G401 (cell line): Measurements from ENCODE around the gene ATXN7. TPM values are rescaled to one million over a fixed set of nuclear protein-coding genes. Genes with fewer than 3 reads are reported as not detected.

Experiments
- DNase-seq: peaks from one replicate; pipeline ENCODE4 v3.0.0-alpha.2; 2015; ENCODE audit warnings: low spot score
- in situ Hi-C: cut with HindIII; loops from 2 replicates; pipeline ENCODE4 v1.10.0; 2016; ENCODE audit warnings: low sequenced_read_pairs, mixed read lengths
- total RNA-seq: library from RNA; depleted of rRNA; stranded (reverse); fragments of >200 nt; shearing (Covaris generic); gene quantifications from 2 replicates; pipeline ENCODE4 v1.2.3, GENCODE V29; 2014

The ATXN7 gene
- total RNA-seq, 1 experiment from 2014 or later, result 5.8 TPM

DNA sequence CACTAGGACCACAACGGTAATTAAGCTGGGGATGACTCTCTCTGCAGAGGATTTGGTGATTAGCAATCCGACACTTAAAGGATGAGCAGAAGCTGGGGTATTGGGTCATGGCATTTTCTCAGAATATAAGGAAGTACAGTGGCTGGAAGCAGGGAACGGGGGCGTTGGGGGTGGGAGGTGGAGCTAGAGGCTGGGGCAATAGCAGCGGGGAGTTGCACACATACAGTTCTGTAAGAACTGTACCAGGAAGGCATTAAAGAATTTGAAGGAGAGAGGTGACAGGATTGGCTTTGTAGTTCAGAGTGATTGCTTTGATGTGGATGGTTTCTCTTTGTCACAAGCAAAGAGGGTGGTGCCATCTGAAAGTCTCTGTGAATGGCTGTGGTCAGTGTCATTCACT, 131.4 kb downstream of the ATXN7 start:
- in situ Hi-C loops, result no loop called here

DNA sequence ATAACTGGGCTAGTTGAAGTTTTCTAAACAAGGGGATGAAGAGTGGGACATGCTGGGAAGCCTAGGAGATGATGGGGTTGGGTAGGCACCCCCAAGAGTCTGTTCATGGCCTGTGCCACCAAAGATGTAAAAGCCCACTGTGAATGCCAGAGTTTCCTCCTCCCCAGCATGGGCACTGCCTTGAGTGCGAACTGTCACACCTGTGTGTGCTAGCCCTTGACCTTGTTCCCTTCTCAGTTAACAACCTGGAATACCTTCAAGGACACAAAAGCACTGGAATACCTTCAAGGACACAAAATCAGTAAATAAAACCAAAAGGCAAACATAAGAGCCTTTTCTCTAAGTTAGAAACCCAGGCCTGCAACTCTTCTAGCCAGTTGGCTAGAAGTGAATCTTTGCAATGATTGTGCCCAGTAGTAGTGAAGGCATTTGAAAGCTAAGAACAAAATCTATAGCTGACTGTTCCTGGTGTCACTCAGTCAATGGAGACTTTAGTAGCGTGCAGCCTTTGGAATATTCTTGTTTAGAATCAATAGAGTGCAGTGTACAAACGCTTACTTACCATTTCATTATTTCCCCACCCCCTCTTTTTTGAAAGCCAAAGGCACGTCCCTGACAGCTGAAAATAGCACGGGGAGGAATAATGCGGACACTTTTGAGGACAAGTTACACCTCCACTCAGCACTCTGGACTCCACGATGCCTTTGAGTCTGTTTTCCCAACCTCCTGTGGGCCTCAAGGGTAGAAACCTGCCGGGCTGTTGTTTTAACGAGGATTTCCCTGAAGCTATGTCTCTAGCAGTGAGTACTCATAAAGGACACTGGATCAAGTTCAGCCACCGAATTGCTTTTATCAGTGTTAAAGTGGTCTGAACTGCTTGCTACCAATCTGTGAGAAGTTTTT, 135.4 kb downstream of the ATXN7 start:
- DNase-seq, result no peak
- in situ Hi-C loops, result no loop called here

More for the DNA sequence above, 131.4 kb downstream of the ATXN7 start:
- no peak for DNase-seq

- in situ Hi-C loops, result no loop called here
- DNase-seq, result no peak
Measured at GRCh38 chr3:64000453-64001055, 136.9 kb downstream of the ATXN7 start.

DNA sequence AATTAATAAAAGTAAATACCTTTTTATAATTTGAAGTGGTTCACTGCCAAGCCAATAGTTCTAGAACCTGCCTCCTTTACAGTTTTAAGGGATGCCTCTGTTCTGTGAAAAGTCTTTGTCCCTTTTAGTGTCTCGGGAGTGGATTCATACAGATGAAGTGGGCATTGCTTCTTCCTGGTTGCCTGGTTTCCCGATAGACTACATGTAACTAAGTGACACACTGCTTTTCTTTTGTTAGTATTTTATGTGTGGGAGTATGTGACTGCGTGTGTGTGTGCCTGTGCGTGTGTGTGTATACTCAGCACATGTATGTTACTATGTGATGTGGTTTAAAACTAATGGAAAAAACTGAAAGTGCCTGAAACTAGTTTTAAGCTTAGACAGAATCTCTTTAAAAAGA, 138.6 kb downstream of the ATXN7 start:
- in situ Hi-C loops, result no loop called here
- DNase-seq, result no peak

DNA sequence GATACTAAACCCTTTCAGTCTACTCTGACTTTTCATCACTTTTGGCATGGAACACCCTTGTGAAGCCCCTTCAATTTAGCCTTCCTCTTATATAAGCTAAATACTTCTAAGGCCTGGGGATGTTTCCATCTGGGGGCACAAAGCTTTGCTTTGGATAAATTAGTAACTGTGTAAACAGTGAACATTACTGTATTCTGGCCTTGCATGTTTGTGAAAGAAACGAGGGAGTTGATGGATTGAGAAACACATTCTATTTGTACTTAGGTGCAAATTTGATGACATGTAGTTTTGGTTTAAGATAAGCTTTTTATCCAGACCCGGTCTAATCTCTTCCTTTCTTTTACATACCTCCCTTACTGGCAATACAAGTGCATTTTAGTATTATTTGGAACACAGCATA, 139.9 kb downstream of the ATXN7 start:
- DNase-seq, result no peak
- in situ Hi-C loops, result no loop called here

GRCh38 chr3:64008017-64008416, 144.3 kb downstream of the ATXN7 start:
- in situ Hi-C loops, result no loop called here
- no peak for DNase-seq

DNA sequence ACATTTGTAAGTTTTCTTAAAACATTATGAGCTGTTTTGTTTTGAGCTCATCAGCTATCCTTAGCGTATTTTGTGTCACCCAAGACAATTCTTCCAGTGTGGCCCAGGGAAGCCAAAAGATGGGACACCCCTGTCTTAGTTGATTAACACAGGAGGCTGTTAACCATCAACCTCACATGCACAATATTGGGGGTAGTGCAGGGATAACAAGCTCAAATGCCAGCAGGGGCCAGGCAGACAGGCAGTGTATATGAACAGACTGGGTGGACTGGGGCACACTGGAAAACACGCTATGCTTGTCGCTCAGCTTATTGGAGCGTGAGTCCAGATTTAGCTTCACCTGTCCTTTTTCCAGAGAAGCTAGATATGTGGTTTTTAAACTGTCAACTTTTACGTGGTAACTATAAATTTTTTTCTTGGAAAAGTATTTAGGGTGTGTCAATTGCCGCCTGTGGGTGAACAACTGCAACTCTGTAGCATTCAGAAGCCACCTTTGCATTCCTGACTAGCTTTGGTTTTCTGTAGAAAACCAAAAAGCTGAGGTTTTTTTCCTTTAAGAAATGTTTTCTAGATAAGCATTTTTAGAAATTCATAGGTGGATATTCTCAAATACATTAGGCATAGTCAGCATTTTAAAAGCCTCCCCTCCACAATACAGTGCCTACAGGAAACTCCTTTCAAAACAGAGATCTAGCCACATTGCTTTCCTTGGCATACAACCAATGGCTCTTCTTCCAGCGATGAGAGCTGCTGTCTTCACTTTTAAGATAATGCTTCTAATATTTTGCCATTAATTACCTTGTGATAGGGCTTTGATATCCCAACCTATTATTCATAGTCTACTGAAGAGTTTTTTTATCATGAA, 145.1 kb downstream of the ATXN7 start:
- no peak for DNase-seq
- in situ Hi-C loops, result no loop called here

GRCh38 chr3:64009528-64009927, 145.9 kb downstream of the ATXN7 start:
- in situ Hi-C loops, result no loop called here

GRCh38 chr3:64010199-64010598, 146.5 kb downstream of the ATXN7 start:
- DNase-seq, result no peak
- in situ Hi-C loops, result no loop called here

More at GRCh38 chr3:64009528-64009927, 145.9 kb downstream of the ATXN7 start:
- DNase-seq, result no peak

DNA sequence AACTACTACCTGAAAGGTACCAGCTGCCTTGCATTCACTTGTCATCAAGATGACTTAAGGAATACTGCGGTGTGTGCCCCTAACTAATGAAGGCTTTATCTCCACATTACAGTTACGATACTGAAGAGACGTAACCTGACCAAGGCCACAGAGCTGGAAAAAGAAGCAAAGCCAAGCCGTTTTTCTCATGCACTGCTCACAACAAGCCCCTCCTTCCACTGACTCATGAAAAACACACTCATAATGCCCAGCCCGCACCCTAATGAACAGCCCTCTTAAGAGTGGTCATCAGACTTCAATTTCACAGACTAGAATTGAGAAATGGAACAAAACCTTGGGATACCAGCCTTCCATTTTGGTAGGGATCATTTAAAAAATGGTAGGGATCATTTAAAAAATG, 148.0 kb downstream of the ATXN7 start:
- in situ Hi-C loops, result no loop called here
- no peak for DNase-seq

- no peak for DNase-seq
- in situ Hi-C loops, result no loop called here
Measured at GRCh38 chr3:64016941-64017620, 153.4 kb downstream of the ATXN7 start.

GRCh38 chr3:64019271-64019670, 155.6 kb downstream of the ATXN7 start:
- no peak for DNase-seq
- in situ Hi-C loops, result no loop called here

DNA sequence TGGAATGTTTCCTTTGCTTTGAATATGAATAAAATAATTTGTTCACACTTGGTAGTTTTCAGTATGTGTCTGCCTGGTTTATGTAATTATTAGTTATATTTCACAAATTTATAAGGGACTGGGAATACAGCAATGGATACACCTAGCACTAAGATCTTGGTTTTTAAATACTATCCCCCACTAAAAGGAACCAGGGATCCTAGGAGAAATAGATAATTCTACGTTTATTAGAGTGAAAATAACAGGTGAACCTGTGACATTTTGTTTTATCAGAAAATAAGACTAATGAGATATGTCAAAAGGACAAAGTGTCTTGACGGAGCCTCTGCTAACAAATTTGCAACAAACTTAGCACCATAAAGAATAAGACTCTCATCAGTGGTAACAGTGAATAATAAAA, 156.2 kb downstream of the ATXN7 start:
- in situ Hi-C loops, result no loop called here
- no peak for DNase-seq

DNA sequence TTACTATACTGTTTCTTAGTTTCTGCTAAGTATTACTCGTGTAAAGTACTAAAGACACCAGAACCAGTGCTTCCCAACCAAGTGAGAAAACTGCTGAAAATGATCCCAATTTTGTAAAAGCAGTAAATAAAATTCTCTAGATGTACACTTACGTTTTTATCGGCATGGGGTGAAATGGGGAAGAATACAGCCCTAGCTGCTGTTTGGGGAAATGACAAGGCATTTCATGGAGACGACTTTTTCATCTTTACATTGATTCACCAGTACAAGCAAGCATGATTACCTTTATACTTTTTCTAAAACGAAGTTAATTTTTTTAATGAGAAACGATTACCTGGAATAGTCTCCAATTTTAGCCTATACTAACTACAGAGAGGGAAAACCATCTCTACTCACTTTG, 158.3 kb downstream of the ATXN7 start:
- in situ Hi-C loops, result no loop called here

DNA sequence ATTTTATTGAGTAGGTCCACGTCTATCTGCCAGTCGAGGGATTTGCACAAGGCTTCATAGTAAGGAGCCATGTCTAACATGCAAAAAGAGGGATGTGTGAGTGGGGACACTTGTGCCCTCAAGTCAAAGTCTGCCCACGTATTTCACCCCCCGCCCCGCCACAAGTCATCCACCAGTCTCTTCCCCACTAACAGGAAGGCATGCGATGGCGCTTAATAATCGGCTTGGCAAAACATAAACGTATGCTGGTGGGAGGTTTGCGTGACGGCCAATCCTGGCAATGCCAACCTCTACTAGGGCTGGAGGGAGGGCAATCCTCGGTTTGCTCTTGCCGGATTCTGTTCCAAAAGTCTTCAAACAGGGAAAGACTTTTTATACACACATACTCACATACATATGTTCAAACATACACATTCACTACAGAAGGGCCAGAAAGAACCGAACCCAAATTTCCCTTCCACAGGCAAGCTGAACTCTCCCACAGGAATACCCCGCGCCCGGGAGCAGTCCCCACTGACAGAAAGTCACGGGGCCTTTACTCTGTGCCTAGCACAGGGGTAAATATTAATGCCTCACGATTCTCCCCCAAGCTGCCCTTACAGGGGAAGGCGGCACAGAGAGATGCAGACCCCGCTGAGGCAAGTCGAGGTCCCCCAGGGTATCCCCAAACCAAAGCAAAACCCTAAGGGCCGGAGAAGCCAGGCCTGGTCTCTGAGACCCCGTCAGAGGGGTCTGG, 159.0 kb downstream of the ATXN7 start:
- in situ Hi-C loops, result no loop called here
- peak; percentile 25 for DNase-seq

More for the DNA sequence above, 158.3 kb downstream of the ATXN7 start:
- no peak for DNase-seq

- in situ Hi-C loops, result no loop called here
- peak; percentile 79 for DNase-seq
Measured at GRCh38 chr3:64023187-64023860, 159.7 kb downstream of the ATXN7 start, which contains the start of gene PSMD6. TSS of gene PSMD6 (minus strand) at chr3:64023494. CDS start at chr3:64023419, 75 bp downstream.

DNA sequence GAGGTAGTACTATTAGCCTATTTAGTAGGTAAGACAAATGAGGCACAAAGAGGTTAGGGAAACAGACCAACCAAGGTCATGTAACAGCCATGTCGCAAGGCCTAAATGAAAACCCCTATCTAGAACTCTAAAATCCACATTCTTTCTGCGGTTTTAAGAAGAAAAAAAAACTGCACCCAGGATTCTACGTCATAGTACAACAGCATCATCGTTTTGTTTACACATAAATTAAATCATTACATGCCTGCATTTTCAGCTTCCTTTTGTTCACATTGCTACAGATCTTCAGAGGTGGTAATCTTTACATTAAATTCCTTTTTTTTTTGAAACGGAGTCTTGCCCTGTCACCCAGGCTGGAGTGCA, 160.2 kb downstream of the ATXN7 start:
- DNase-seq, result no peak
- in situ Hi-C loops, result no loop called here

DNA sequence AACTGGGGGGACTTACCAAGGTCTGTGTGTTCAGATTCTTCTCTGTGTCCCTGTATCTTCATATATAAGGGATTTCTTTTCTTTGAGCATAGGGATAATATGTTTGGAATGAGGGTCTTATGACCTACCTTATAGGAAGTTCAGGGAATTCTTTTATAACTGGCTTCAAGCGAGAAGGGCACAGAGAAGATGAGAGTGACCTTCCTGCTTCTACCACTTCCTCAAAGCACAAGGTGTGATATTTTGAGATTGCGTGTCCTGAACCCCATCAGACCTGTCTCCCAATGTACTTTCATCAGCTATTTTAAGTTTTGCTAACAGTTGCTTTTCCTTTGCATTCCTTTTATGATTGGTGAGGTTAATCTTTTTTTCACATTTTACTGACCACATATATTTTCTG, 162.7 kb downstream of the ATXN7 start:
- in situ Hi-C loops, result loop anchor here (25.0 kb wide), 1 partner anchor 436 kb away; no protein-coding TSS in a partner anchor
- DNase-seq, result no peak
